DND-41 (cell line): Measurements from ENCODE around the gene SHISA6.

Experiments
- ATAC-seq: fragments of 200-7000 bp; cut with Tn5 transposase; 3 replicates; pipeline ENCODE4 v1.9.1; 2021; ENCODE audit warnings: low read depth; ENCODE audit not compliant: insufficient read depth
- DNase-seq: peaks from one replicate; pipeline ENCODE4 v3.0.0-alpha.2; 2020
- H2AFZ ChIP-seq: 2 replicates; pipeline ENCODE4 v1.6.0; 2012; ENCODE audit warnings: low read depth, low read length
- H3K27ac ChIP-seq: 2 replicates; pipeline ENCODE4 v1.5.1; 2012; ENCODE audit warnings: low read length, inconsistent platforms
- H3K27me3 ChIP-seq: fragments of 200-600 bp; sonication (generic); 2 replicates; pipeline ENCODE4 v1.6.0; 2012; ENCODE audit warnings: low read length, mild to moderate bottlenecking, inconsistent platforms; ENCODE audit not compliant: insufficient read depth, poor library complexity
- H3K36me3 ChIP-seq: 2 replicates; pipeline ENCODE4 v1.5.1; 2012; ENCODE audit warnings: low read length, inconsistent platforms; ENCODE audit not compliant: insufficient read depth
- H3K4me1 ChIP-seq: 2 replicates; pipeline ENCODE4 v1.5.1; 2012; ENCODE audit warnings: mild to moderate bottlenecking, low read length; ENCODE audit not compliant: insufficient read depth
- H3K4me2 ChIP-seq: 2 replicates; pipeline ENCODE4 v1.6.0; 2012; ENCODE audit warnings: mild to moderate bottlenecking, moderate library complexity, low read length, inconsistent platforms; ENCODE audit not compliant: insufficient read depth
- H3K4me3 ChIP-seq, 2 experiments: fragments of 200-600 bp in 1 of 2; shearing (Covaris generic) in 1 of 2; 2 replicates each; pipeline ENCODE4 v1.5.1; 2012 to 2016; ENCODE audit warnings: inconsistent platforms in 2 of 2, low read length in 2 of 2, mild to moderate bottlenecking in 2 of 2, low read depth in 1 of 2, moderate library complexity in 1 of 2
- H3K79me2 ChIP-seq: 2 replicates; pipeline ENCODE4 v1.6.0; 2012; ENCODE audit warnings: low read length, inconsistent platforms; ENCODE audit not compliant: insufficient read depth
- H3K9ac ChIP-seq: 2 replicates; pipeline ENCODE4 v1.6.0; 2012; ENCODE audit warnings: low read depth, mild to moderate bottlenecking, inconsistent platforms, low read length, moderate library complexity
- H3K9me3 ChIP-seq: 2 replicates; pipeline ENCODE4 v1.5.1; 2012; ENCODE audit warnings: low read length, moderate library complexity, mild to moderate bottlenecking, inconsistent platforms; ENCODE audit not compliant: insufficient read depth, severe bottlenecking
- H4K20me1 ChIP-seq: 2 replicates; pipeline ENCODE4 v1.6.0; 2012; ENCODE audit warnings: low read length; ENCODE audit not compliant: insufficient read depth
- EZH2 ChIP-seq: IDR thresholded peaks from 3 replicates; pipeline ENCODE4 v1.6.1; 2012; ENCODE audit warnings: borderline replicate concordance, low read depth, mild to moderate bottlenecking, moderate library complexity, low read length, inconsistent platforms; ENCODE audit not compliant: severe bottlenecking
- TF ChIP-seq, protein P1 (sequence below): IDR thresholded peaks from 2 replicates; pipeline ENCODE4 v1.5.1; 2012; ENCODE audit warnings: borderline replicate concordance, low read length, moderate library complexity, mild to moderate bottlenecking; ENCODE audit not compliant: poor library complexity, severe bottlenecking; ENCODE audit errors: extremely low read depth

Gene SHISA6

DNA sequence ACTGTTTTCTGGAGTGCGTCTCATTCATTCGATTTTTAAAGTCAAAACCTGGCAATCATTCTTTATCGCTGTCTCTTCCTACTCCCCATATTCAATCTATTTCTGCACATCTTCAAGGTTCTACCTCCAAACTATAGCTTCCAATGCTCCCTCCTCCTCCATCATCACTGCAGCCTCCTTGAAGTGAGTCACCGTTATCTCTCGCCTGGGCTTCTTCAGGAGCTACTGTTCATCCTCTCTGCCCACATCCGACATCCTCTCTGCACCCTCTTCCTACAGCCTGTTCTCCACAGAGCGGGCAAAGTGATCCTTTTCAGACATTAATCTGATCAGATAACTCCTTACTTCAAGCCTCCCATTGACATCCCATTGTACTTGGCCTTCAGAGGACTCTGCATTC is 213.1 kb downstream of the SHISA6 start:
- Histone ChIP-seq H3K9me3 (no peaks in the 10 kb centered on the region), H4K20me1 (no peaks in the 10 kb centered on the region), H3K4me1 (no peaks in the 10 kb centered on the region), H3K27me3 (no peaks in the 10 kb centered on the region), H3K79me2 (no peaks in the 10 kb centered on the region), H2AFZ (no peak overlapping the region), H3K36me3 (no peaks in the 10 kb centered on the region), H3K4me3 (no peak overlapping the region), H3K9ac (no peak overlapping the region), H3K4me2 (no peak overlapping the region), H3K27ac (no peak overlapping the region)
- DNase-seq (no peak), ATAC-seq (no peak)
- TF ChIP-seq EZH2: no peak
- TF ChIP-seq, protein P1, sequence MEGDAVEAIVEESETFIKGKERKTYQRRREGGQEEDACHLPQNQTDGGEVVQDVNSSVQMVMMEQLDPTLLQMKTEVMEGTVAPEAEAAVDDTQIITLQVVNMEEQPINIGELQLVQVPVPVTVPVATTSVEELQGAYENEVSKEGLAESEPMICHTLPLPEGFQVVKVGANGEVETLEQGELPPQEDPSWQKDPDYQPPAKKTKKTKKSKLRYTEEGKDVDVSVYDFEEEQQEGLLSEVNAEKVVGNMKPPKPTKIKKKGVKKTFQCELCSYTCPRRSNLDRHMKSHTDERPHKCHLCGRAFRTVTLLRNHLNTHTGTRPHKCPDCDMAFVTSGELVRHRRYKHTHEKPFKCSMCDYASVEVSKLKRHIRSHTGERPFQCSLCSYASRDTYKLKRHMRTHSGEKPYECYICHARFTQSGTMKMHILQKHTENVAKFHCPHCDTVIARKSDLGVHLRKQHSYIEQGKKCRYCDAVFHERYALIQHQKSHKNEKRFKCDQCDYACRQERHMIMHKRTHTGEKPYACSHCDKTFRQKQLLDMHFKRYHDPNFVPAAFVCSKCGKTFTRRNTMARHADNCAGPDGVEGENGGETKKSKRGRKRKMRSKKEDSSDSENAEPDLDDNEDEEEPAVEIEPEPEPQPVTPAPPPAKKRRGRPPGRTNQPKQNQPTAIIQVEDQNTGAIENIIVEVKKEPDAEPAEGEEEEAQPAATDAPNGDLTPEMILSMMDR: no peak

DNA sequence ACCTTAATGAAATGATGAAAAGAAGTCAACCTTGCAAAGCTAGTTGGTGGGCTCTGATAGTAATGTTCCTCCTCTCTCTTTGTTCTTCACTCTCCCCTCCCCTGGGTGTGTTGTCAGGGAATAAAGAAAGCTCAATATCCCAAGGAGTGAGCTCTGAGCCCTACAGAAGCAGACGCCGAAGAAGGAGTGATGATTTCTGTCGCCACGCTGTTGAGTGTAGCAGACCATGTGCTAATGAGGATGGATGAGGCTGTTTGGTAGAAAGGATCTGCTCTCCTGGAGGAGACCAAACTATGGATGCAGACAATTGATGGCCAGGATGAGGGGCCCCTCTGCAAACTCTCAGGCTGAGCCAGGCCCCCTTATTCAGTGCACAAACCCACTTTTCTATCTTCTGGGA is 217.3 kb downstream of the SHISA6 start:
- Histone ChIP-seq H3K4me3 (no peak overlapping the region), H3K4me1 (no peaks in the 10 kb centered on the region), H3K27me3 (no peaks in the 10 kb centered on the region), H2AFZ (no peak overlapping the region), H3K27ac (no peak overlapping the region), H4K20me1 (no peaks in the 10 kb centered on the region), H3K79me2 (no peaks in the 10 kb centered on the region), H3K9me3 (no peaks in the 10 kb centered on the region), H3K9ac (no peak overlapping the region), H3K36me3 (no peaks in the 10 kb centered on the region), H3K4me2 (no peak overlapping the region)
- TF ChIP-seq, protein P1: no peak
- no peak for TF ChIP-seq EZH2
- DNase-seq: no peak
- ATAC-seq: no peak

DNA sequence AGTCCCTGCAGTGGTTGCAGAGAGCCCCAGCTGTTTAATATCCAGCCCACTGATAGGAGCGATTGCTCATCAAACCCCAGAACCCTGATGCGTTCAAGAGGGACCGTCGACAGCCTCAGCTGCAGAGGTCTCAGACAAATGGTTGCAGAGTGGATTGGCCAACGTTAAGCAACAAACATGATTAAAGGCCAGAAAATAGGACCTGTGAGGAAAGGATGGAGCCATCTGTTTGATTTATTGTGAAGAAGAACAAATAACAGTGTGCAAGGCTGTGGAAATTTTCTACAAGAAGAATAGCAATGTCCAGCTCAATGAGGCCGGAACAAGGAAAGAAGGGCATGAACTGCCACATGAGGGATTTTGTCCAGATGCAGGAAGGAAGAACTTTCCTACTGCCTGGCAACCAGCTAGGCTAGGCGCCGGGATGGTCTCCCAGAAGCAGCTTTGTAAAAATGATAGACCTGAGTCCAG is 218.9 kb downstream of the SHISA6 start:
- no peak overlapping the region for H2AFZ ChIP-seq
- TF ChIP-seq EZH2: no peak
- TF ChIP-seq, protein P1: no peak
- H3K9me3 ChIP-seq: no peaks in the 10 kb centered on the region
- H3K27ac ChIP-seq: no peak overlapping the region
- H3K79me2 ChIP-seq: no peaks in the 10 kb centered on the region
- no peak overlapping the region for H3K9ac ChIP-seq
- no peaks in the 10 kb centered on the region for H3K4me1 ChIP-seq
- no peak overlapping the region for H3K4me3 ChIP-seq
- DNase-seq: no peak
- no peaks in the 10 kb centered on the region for H3K36me3 ChIP-seq
- H3K4me2 ChIP-seq: no peak overlapping the region
- no peaks in the 10 kb centered on the region for H4K20me1 ChIP-seq
- no peak for ATAC-seq
- no peaks in the 10 kb centered on the region for H3K27me3 ChIP-seq
